ENCODE data around the gene SYTL5.

SYTL5 gene

DNA sequence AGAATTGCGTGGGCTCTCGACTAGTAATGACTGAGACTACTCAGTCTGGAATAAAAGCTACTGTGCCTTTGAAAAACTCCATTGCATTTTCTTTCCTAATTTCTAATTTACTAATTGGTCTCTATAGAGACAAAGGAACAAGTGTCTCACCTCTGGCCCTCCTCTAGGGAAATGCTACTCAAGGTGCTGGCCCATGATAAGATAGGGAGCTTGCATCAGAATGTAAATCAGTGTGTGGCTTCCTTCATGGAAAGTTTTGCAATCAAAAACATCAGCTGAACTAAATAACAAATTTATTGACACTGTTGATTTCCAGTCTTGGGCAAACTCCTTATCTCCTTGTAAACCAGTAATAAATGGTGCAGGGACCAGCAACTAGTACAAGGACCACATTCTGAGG is 132.5 kb downstream of the SYTL5 start:
- no peak for TF ChIP-seq ZFX (IDR thresholded peaks at IDR 0.05; ENCODE audit: borderline replicate concordance)
- TF ChIP-seq, protein P1, sequence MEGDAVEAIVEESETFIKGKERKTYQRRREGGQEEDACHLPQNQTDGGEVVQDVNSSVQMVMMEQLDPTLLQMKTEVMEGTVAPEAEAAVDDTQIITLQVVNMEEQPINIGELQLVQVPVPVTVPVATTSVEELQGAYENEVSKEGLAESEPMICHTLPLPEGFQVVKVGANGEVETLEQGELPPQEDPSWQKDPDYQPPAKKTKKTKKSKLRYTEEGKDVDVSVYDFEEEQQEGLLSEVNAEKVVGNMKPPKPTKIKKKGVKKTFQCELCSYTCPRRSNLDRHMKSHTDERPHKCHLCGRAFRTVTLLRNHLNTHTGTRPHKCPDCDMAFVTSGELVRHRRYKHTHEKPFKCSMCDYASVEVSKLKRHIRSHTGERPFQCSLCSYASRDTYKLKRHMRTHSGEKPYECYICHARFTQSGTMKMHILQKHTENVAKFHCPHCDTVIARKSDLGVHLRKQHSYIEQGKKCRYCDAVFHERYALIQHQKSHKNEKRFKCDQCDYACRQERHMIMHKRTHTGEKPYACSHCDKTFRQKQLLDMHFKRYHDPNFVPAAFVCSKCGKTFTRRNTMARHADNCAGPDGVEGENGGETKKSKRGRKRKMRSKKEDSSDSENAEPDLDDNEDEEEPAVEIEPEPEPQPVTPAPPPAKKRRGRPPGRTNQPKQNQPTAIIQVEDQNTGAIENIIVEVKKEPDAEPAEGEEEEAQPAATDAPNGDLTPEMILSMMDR (IDR thresholded peaks at IDR 0.05) = no peak
- H3K27ac ChIP-seq = no peak overlapping the region

GRCh38 chrX:38142610-38143009 is 136.3 kb downstream of the SYTL5 start:
- TF ChIP-seq, protein P1 (IDR thresholded peaks at IDR 0.05) = no peak
- no peak for TF ChIP-seq ZFX (IDR thresholded peaks at IDR 0.05; ENCODE audit: borderline replicate concordance)
- H3K27ac ChIP-seq = no peak overlapping the region

DNA sequence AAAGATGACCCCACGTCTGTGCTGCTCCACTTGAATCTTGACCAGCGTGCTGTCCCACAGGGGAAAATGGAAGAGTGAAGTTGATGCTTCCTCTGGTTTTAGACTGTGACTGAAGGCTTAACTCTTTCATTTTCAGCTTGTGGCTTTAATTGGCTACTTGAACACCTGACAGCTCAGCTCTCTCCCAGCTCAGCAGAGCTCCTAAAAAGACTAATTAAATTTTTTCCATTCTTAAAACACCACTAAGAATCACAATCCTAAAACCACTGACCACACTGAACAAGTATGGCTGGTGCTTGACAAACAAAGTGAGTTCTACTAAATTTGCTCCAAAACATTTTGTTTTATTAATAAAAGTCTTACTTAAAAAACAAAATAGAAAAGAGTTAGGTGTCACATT is 142.7 kb downstream of the SYTL5 start:
- H3K27ac ChIP-seq = no peak overlapping the region
- TF ChIP-seq, protein P1 (IDR thresholded peaks at IDR 0.05) = no peak
- no peak for TF ChIP-seq ZFX (IDR thresholded peaks at IDR 0.05; ENCODE audit: borderline replicate concordance)

- TF ChIP-seq, protein P1 (IDR thresholded peaks at IDR 0.05) = no peak
- TF ChIP-seq ZFX (IDR thresholded peaks at IDR 0.05; ENCODE audit: borderline replicate concordance) = no peak
- no peak overlapping the region for H3K27ac ChIP-seq
These were observed 144.6 kb downstream of the SYTL5 start for GRCh38 chrX:38150993-38151392.

DNA sequence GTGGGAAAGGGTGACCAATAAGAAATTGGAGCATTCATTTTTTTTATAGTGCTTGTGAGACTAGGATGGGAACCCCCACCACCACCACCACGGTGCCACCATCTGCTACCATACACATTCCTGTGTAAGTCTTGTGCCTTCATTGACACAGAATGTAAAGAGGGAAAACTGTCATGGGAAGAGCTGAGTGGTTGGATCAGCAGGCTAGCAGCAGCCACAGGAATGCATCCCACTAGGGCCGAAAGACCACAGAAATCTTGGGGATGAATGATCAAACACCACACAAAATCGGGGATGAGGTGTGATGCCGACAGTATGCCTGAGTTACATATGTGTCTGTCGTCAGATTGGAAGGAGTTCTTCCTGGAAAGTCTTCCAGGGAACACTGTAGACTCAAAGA is 145.1 kb downstream of the SYTL5 start:
- no peak overlapping the region for H3K27ac ChIP-seq
- TF ChIP-seq, protein P1 (IDR thresholded peaks at IDR 0.05) = no peak
- TF ChIP-seq ZFX (IDR thresholded peaks at IDR 0.05; ENCODE audit: borderline replicate concordance) = no peak

DNA sequence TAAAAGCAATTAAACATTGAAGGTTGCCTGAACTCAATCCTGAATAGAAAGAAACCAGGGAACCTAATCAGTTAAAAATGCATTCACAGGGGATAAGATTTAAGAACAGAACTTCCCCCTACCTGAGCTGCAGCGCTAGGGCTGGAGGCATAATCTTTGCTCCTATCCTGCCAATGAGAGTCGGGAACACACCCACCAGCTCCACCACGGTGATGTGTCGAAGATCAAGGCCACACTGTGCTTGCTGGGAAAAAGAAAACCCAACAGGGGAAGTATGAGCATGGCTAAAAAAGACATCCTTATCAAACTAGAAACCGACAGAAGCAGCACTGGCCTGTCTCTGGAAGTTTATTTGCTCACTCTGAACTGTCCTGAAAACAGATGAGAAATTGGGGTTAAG is 148.0 kb downstream of the SYTL5 start:
- H3K27ac ChIP-seq = no peak overlapping the region
- TF ChIP-seq ZFX (IDR thresholded peaks at IDR 0.05; ENCODE audit: borderline replicate concordance) = no peak
- TF ChIP-seq, protein P1 (IDR thresholded peaks at IDR 0.05) = no peak

DNA sequence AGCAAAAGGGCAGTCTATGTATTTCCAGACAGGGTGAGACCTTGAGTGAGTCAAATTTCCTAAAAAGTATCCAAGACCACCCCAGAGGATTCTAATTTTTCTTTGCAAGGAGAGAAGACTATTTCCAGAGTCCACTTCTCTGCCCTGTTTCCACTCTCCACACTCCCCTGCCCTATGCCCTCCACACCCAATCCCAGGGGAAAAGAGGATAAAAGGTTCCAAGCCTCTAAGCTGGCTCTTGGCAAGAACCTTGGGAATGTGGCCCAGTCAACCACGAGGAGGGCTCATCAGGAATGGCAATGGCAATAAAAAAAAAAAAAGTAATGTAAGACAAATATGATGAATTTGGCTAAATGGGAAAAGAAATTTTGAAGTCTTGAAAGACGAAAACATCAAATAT is 148.5 kb downstream of the SYTL5 start:
- H3K27ac ChIP-seq = no peak overlapping the region
- TF ChIP-seq, protein P1 (IDR thresholded peaks at IDR 0.05) = no peak
- TF ChIP-seq ZFX (IDR thresholded peaks at IDR 0.05; ENCODE audit: borderline replicate concordance) = no peak
